Activated CD8-positive, alpha-beta memory T cell treated with anti-CD3 and anti-CD28 coated beads for 48 hours (primary cell): ENCODE measurements around the gene KRTAP12-1.

Source experiments
- DNase-seq, 3 experiments: peaks; one replicate each; pipeline ENCODE4 v3.0.0-alpha.2; 2020; ENCODE audit warnings: low read depth in 2 of 3, low spot score in 2 of 3

Gene KRTAP12-1

GRCh38 chr21:44711327-44712202 lies 29.6 kb upstream of the KRTAP12-1 start, which contains the start of gene TSPEAR:
TSPEAR (minus strand) TSS chr21:44711572; CDS start chr21:44711514, 58 bp downstream.
- no peak for DNase-seq

GRCh38 chr21:44710756-44711326 lies 28.9 kb upstream of the KRTAP12-1 start:
- DNase-seq, result no peak

- no peak for DNase-seq
Observed at GRCh38 chr21:44710294-44710665, 28.3 kb upstream of the KRTAP12-1 start.

- no peak for DNase-seq
Observed at GRCh38 chr21:44709426-44710293, 27.7 kb upstream of the KRTAP12-1 start.

GRCh38 chr21:44708866-44709425 lies 27.0 kb upstream of the KRTAP12-1 start:
- no peak for DNase-seq

DNA sequence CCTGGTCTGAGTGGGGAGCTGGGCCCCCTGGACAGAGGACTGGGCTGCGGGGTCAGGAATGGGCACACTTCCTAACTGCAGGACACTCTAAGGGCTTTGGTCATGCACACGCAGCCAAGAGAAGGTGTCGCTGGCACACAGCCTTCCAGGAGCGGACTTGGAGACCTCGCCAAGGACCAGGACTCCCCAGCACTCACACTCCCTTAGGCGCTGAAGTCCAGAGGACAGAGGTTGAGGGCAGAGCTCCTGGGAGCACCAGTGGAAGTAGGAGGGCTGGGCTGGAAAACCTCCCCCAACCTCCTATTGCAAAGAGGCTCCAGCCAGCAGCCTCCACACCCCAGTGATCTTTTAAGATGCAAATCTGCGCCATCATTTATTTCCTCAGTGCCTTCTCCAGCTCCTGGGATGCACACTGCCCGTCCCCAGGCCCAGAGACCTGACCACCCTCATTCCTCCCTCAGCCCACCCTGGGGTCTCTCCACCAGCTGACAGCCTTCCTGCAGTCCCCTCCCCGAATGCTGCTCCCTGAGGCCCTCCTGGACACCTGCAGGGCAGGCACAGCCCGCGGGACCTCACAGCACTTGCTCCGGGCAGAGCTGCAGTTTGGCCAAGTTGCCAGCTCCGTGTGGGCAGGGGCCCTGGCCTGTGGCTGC lies 26.4 kb upstream of the KRTAP12-1 start:
- DNase-seq, result no peak

- DNase-seq, result no peak
Observed at GRCh38 chr21:44706706-44707581, 25.0 kb upstream of the KRTAP12-1 start.

DNA sequence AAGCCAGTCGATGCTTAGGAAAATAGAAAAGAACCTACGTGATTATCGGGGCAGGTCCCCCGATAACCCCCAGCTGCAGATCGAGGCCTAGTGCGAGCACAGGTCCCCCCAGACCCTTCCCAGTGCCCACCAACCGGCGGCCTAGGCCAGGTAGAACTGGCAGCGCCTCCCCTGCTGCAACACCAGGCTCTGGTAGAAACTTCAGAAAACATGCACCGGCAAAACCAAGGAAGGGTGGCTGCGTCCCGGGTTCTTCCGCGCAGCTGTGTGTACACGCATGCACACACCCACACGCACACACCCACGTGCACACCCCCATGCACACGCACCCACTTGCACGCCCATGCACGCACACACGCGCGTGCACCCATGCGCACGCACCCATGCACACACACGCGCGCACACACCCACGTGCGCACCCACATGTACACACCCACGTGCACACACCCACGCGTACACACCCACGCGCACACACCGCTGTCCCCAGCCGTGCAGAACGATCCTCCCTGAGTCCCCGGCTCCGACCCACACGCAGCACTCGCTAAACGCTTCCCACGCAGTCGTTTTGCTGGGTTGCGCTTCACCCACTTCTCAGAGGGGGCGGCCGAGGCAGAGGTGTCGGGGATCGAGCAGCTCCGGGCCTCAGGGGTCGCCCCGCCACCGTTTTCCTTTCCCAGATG lies 24.2 kb upstream of the KRTAP12-1 start:
- DNase-seq, result no peak

DNA sequence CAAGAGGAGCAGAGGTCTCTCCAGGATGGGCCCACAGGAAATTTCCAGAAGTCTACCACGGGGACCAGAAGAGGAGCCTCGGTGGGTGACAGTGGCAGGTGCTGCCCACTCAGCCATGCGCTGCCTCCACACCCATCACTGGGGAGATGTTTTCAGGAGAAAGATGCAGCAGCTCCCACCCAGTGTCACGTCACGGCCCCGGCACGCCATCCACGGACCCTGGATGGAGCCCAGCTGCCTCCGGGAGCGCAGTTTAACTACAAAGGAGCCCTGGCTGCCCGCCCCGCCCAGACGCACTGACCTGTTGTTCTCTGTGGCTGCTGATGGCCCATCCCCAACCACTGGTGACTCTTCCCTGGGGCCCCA lies 22.7 kb upstream of the KRTAP12-1 start:
- DNase-seq, result no peak

- DNase-seq, result no peak
Observed at GRCh38 chr21:44703731-44704635, 22.0 kb upstream of the KRTAP12-1 start.

GRCh38 chr21:44702973-44703730 lies 21.2 kb upstream of the KRTAP12-1 start:
- no peak for DNase-seq

DNA sequence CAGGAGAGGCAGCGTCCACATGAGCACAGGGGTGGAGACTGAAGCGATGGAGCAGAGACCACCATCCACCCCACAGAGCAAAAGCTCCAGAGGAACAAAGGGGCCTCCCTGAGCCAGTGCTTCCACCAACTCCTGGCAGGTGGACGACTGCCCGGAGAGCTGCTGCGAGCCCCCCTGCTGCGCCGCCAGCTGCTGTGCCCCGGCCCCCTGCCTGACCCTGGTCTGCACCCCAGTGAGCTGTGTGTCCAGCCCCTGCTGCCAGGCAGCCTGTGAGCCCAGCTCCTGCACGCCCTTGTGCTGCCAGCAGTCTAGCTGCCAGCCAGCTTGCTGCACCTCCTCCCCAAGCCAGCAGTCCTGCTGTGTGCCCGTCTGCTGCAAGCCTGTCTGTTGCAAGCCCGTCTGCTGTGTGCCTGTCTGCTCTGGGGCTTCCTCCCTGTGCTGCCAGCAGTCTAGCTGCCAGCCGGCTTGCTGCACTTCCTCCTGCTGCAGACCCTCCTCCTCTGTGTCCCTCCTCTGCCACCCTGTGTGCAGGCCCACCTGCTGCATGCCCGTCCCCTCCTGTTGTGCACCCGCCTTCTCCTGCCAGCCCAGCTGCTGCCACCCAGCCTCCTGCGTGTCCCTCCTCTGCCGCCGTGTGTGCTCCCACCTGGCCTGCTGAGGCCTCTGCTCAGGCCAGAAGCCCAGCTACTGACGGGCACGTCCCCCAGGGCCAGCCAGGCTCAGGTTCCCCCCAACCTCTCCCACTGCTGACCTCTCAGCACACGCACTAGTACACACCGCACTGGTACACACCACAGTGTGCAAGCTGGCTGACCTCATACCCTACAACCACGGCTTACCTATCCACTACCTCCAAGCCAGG lies 20.4 kb upstream of the KRTAP12-1 start:
- no peak for DNase-seq

- DNase-seq, result no peak
Observed at GRCh38 chr21:44701541-44701940, 19.6 kb upstream of the KRTAP12-1 start.

- no peak for DNase-seq
Observed at GRCh38 chr21:44701023-44701400, 19.0 kb upstream of the KRTAP12-1 start.

DNA sequence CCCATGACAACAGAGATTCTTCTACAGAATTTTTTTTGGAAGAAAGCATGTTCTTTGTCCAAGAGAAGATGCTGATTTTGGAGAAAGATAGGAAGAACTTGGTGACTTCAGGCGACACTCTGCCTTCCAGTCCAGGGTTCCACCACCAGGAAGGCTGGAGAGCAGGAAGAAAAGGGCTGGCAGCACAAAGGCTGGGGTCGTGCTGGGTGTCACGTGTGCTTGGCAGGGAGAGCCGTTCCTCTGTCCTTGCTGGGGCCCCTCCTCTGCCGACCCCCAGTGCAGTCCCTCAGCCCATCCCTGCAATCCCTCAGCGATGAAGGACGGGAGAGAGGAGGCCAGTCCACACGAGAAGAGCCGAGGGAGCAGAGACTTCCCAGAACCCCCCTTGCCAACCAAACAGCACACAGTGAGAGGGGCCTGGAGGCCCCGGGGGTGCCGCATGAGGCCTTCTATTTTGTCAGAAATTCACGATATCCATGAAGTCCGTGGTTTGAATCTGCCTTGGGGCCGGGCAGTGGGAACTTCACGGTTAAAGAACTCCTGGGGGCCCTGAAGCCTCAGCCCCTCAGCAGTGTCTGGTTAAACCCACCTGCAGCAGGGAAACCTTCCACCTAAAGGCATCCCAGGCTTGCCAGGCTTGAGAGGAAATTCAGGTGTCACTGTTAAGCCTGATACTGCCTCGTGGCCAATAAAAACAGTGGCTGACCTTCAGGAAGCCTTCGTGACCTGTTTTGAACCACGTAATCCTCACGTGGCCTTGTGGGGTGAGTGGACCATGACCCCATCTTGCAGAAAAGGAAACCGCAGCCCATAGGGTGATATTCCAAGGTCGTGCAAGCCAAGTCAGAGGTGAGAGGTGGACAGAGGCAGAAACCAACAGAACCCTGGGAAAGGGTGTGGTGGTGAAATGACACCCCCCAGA lies 18.4 kb upstream of the KRTAP12-1 start:
- no peak for DNase-seq
